SU-DHL-6 (cell line): ENCODE measurements around the gene FBXO4.

ENCODE experiments used
- CTCF ChIP-seq: fragments of 200-600 bp; sonication (generic); IDR thresholded peaks from one replicate; pipeline ENCODE4 v1.5.1; 2017; ENCODE audit warnings: antibody characterized with exemption, mild to moderate bottlenecking, low read length, moderate library complexity; ENCODE audit not compliant: insufficient read depth, poor library complexity, severe bottlenecking
- EZH2phosphoT487 ChIP-seq: fragments of 200-600 bp; sonication (generic), shearing (Covaris generic); conservative IDR thresholded peaks from 2 replicates; pipeline ENCODE4 v1.6.1; 2018; ENCODE audit warnings: mild to moderate bottlenecking, antibody characterized with exemption, low read length, moderate library complexity, mixed read lengths

- TF ChIP-seq CTCF, result no peak
- TF ChIP-seq EZH2phosphoT487, result no peak
Measured at GRCh38 chr5:41908374-41909079, 16.6 kb upstream of the FBXO4 start.
